Measurements from ENCODE around the gene GPR68.

DNA sequence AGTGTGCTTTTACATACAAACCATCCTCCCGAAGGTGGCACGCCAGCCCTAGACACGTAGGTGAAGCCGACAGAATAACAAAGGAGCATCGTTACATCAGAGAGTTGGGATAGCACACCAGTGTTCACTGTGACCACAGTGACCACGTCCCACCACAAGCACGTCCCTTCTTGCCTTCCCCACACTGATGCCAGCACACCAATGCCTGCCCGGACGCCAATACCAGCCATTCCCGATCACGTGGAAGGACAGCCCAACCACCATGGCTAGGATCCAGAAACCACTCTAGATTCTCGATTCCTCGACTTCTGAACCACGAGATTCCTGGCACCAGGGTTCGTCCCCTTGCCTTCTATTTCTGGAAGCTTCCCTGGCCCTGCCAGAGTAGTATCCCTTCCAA is 48.0 kb upstream of the GPR68 start:
- TF ChIP-seq, protein P1, sequence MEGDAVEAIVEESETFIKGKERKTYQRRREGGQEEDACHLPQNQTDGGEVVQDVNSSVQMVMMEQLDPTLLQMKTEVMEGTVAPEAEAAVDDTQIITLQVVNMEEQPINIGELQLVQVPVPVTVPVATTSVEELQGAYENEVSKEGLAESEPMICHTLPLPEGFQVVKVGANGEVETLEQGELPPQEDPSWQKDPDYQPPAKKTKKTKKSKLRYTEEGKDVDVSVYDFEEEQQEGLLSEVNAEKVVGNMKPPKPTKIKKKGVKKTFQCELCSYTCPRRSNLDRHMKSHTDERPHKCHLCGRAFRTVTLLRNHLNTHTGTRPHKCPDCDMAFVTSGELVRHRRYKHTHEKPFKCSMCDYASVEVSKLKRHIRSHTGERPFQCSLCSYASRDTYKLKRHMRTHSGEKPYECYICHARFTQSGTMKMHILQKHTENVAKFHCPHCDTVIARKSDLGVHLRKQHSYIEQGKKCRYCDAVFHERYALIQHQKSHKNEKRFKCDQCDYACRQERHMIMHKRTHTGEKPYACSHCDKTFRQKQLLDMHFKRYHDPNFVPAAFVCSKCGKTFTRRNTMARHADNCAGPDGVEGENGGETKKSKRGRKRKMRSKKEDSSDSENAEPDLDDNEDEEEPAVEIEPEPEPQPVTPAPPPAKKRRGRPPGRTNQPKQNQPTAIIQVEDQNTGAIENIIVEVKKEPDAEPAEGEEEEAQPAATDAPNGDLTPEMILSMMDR (IDR thresholded peaks at IDR 0.05 in 8 of 11, conservative IDR thresholded peaks at IDR 0.05 in 3 of 11): no peak
- no peak for TF ChIP-seq POLR2A (IDR thresholded peaks at IDR 0.05)
